Thymus (tissue), 11 donors: ENCODE measurements around the gene SCRN1. TPM values are rescaled to one million over a fixed set of nuclear protein-coding genes. Genes with fewer than 3 reads are reported as not detected.

Experiments
- DNase-seq, 9 donors: peaks; one replicate each; pipeline ENCODE4 v3.0.0-alpha.2; 2013; ENCODE audit warnings: low spot score in 9 of 9, low read depth in 6 of 9, missing footprints in 1 of 9
- H3K27ac ChIP-seq, 2 donors: one replicate each; pipeline ENCODE4 v1.5.1; 2013; ENCODE audit warnings: control low read depth in 1 of 2, low read depth in 1 of 2, low read length in 1 of 2, mild to moderate bottlenecking in 1 of 2, moderate library complexity in 1 of 2
- H3K27me3 ChIP-seq, 2 donors: one replicate each; pipeline ENCODE4 v1.5.1; 2013; ENCODE audit warnings: low read length in 1 of 2; ENCODE audit not compliant: control insufficient read depth in 2 of 2, insufficient read depth in 1 of 2
- H3K36me3 ChIP-seq, 2 donors: one replicate each; pipeline ENCODE4 v1.5.1; 2013; ENCODE audit warnings: low read length in 1 of 2, mild to moderate bottlenecking in 1 of 2, moderate library complexity in 1 of 2; ENCODE audit not compliant: control insufficient read depth in 2 of 2, insufficient read depth in 2 of 2
- H3K4me1 ChIP-seq, 2 donors: one replicate each; pipeline ENCODE4 v1.5.1; 2013; ENCODE audit warnings: low read length in 2 of 2; ENCODE audit not compliant: control insufficient read depth in 2 of 2, insufficient read depth in 2 of 2
- H3K4me3 ChIP-seq, 2 donors: one replicate each; pipeline ENCODE4 v1.5.1; 2013; ENCODE audit warnings: low read length in 2 of 2, control low read depth in 1 of 2, mild to moderate bottlenecking in 1 of 2
- H3K9me3 ChIP-seq, 2 donors: one replicate each; pipeline ENCODE4 v1.5.1; 2013; ENCODE audit warnings: low read length in 1 of 2, mild to moderate bottlenecking in 1 of 2; ENCODE audit not compliant: control insufficient read depth in 2 of 2, insufficient read depth in 1 of 2
- WGBS: extraction: QIAGEN DNeasy Blood & Tissue Kit; methylation state at CpG from one replicate; pipeline ENCODE4 v1.1.7; 2013; 5-methylcytosine and 5-hydroxymethylcytosine counted together
- polyA plus RNA-seq: library from polyadenylated mRNA; stranded (reverse); fragments of 200-250 nt; gene quantifications from one replicate; pipeline ENCODE4 v1.2.3, GENCODE V29; 2013
- total RNA-seq: library from RNA; stranded (reverse); fragments of 120-200 nt; gene quantifications from one replicate; pipeline ENCODE4 v1.2.4, GENCODE V29; 2013
- donor health status: healthy.

The SCRN1 gene
- total and polyA plus RNA-seq, 2 donors, result 11.6 to 46.7 TPM

DNA sequence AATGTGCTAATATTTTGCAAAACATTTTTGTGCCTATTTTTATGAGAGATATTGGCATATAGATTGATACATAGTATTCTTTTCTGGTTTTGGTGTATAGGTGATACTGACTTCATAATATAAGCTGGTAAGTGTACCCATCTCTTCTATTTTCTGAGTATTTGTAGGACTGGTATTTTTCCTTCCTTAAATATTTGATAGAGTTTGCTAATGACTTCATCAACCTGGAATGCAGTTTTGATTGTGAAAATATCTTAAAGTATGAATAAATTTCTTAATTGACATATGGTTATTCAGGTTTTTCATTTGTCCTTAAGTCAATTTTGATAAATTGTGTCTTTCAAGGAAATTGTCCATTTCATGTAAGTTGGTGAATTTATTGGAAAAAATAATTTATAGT lies 6.1 kb upstream of the SCRN1 start:
- Histone ChIP-seq H3K9me3 (peaks cover 2 to 7% of the 10 kb centered on the region in 2 donors), H3K4me3 (no peak overlapping the region), H3K27ac (no peak overlapping the region), H3K27me3 (no peaks in the 10 kb centered on the region), H3K36me3 (no peaks in the 10 kb centered on the region), H3K4me1 (no peaks in the 10 kb centered on the region)
- DNase-seq, result no peak

DNA sequence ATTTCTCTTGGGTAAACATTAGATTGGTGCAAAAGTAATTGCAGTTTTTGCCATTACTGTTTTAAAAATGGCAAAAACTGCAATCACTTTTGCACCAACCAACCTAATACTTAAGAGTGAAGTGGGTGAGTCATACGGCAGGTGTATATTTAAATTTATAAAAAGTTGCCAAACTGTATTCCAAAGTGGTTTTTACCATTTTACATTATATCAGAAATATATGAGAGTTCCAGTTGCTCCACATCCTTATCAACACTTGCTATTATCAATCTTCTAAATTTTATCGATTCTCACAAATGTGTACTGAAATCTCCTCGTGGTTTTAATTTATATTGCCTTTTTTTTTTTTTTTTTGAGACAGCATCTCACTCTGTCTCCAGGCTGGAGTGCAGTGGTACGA lies 3.5 kb upstream of the SCRN1 start:
- WGBS, result 99% methylated on average over 4 of the region's 4 CpGs

GRCh38 chr7:29991937-29992336 lies 2.3 kb upstream of the SCRN1 start:
- H3K4me3 ChIP-seq, result no peak overlapping the region
- 99% methylated on average over 5 of the region's 5 CpGs for WGBS

More for the DNA sequence above, 3.5 kb upstream of the SCRN1 start:
- no peak overlapping the region for H3K27ac ChIP-seq
- H3K27me3 ChIP-seq, result peaks cover 0 to 3% of the 10 kb centered on the region in 2 donors
- H3K36me3 ChIP-seq, result no peaks in the 10 kb centered on the region
- DNase-seq, result no peak
- peaks cover 2 to 7% of the 10 kb centered on the region in 2 donors for H3K9me3 ChIP-seq
- peaks cover 0 to 10% of the 10 kb centered on the region in 2 donors for H3K4me1 ChIP-seq
- no peak overlapping the region for H3K4me3 ChIP-seq

GRCh38 chr7:29990931-29991330 lies 1.3 kb upstream of the SCRN1 start:
- 93% methylated on average over 4 of the region's 4 CpGs for WGBS
- no peaks in the 10 kb centered on the region for H3K36me3 ChIP-seq
- H3K27me3 ChIP-seq, result peaks cover 0 to 3% of the 10 kb centered on the region in 2 donors
- no peak overlapping the region for H3K27ac ChIP-seq
- H3K4me3 ChIP-seq, result no peak overlapping the region
- DNase-seq, result no peak
- H3K4me1 ChIP-seq, result peaks cover 9 to 20% of the 10 kb centered on the region in 2 donors
- H3K9me3 ChIP-seq, result peaks cover 0 to 4% of the 10 kb centered on the region in 2 donors

More at GRCh38 chr7:29991937-29992336, 2.3 kb upstream of the SCRN1 start:
- H3K27me3 ChIP-seq, result peaks cover 0 to 3% of the 10 kb centered on the region in 2 donors
- no peaks in the 10 kb centered on the region for H3K36me3 ChIP-seq
- H3K9me3 ChIP-seq, result peaks cover 2 to 7% of the 10 kb centered on the region in 2 donors
- no peak overlapping the region for H3K27ac ChIP-seq
- peaks cover 8 to 19% of the 10 kb centered on the region in 2 donors for H3K4me1 ChIP-seq
- no peak for DNase-seq

GRCh38 chr7:29988424-29989256 lies 961 bp downstream of the SCRN1 start:
- Histone ChIP-seq H3K27me3 (peaks cover 0 to 3% of the 10 kb centered on the region in 2 donors), H3K36me3 (no peaks in the 10 kb centered on the region), H3K4me1 (peaks cover 9 to 27% of the 10 kb centered on the region in 2 donors), H3K4me3 (peak overlapping the region; percentile 91 to 97), H3K9me3 (peaks cover 0 to 4% of the 10 kb centered on the region in 2 donors), H3K27ac (peak overlapping the region; percentile 79 to 83)
- WGBS, result 4% methylated on average over 75 of the region's 75 CpGs
- DNase-seq, result peak in 6 of 9 donors; percentile 38 to 80 (median 56)

GRCh38 chr7:29987811-29988317 lies 1.7 kb downstream of the SCRN1 start:
- H3K27me3 ChIP-seq, result peaks cover 0 to 3% of the 10 kb centered on the region in 2 donors
- H3K36me3 ChIP-seq, result no peaks in the 10 kb centered on the region
- no peak for DNase-seq
- peak overlapping the region; percentile 36 to 83 for H3K27ac ChIP-seq
- no peaks in the 10 kb centered on the region for H3K9me3 ChIP-seq
- 76% methylated on average over 8 of the region's 8 CpGs for WGBS
- peak overlapping the region; percentile 91 to 97 for H3K4me3 ChIP-seq
- H3K4me1 ChIP-seq, result peaks cover 9 to 27% of the 10 kb centered on the region in 2 donors

DNA sequence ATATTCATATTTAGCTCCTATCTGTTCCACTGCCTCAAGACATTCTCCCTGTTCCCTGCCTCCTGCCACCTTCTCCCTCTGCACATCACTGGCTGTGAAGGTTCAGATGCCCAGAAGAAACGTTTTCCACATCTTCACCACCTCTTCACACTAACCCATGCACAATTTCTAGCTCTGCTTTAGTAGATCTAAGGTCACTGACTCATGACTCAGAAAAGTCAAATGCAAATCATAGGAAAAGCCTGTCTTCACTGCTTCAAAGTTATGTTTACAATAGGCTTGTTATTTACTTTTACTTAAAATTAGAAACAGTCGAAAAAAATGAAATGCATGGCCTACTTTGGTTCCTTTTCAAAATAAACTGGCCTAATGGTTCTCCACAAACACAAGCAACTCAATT lies 2.5 kb downstream of the SCRN1 start:
- Histone ChIP-seq H3K4me1 (peaks cover 9 to 27% of the 10 kb centered on the region in 2 donors), H3K36me3 (no peaks in the 10 kb centered on the region), H3K27me3 (peaks cover 0 to 3% of the 10 kb centered on the region in 2 donors), H3K4me3 (no peak overlapping the region), H3K27ac (peak overlapping the region in 1 of 2 donors; percentile 83), H3K9me3 (no peaks in the 10 kb centered on the region)
- DNase-seq, result peak in 1 of 9 donors; percentile 18
- whole genome bisulfite sequencing, result 92% methylated on average over 2 of the region's 2 CpGs

DNA sequence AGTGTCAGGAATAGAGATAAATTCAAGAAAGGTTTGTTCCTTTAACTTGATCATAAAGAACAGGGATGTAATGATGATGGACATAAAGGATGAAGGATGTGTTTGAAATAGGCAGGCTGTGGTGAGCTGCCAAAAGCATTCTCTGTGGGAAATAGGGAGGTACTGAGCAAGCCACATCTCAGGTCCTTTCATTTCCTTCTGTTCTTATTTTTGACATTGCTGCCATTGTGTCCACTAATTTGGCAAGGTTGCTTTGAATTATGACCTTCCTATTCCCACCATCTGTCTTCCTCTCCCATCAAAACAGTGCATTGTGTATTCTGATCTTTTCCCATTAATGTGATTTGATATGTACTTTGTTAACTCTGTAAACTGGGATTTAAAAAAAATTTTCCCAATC lies 9.4 kb downstream of the SCRN1 start:
- Histone ChIP-seq H3K4me1 (peaks cover 18 to 27% of the 10 kb centered on the region in 2 donors), H3K9me3 (no peaks in the 10 kb centered on the region), H3K27ac (no peak overlapping the region), H3K4me3 (no peak overlapping the region), H3K27me3 (no peaks in the 10 kb centered on the region), H3K36me3 (no peaks in the 10 kb centered on the region)
- DNase-seq, result no peak

DNA sequence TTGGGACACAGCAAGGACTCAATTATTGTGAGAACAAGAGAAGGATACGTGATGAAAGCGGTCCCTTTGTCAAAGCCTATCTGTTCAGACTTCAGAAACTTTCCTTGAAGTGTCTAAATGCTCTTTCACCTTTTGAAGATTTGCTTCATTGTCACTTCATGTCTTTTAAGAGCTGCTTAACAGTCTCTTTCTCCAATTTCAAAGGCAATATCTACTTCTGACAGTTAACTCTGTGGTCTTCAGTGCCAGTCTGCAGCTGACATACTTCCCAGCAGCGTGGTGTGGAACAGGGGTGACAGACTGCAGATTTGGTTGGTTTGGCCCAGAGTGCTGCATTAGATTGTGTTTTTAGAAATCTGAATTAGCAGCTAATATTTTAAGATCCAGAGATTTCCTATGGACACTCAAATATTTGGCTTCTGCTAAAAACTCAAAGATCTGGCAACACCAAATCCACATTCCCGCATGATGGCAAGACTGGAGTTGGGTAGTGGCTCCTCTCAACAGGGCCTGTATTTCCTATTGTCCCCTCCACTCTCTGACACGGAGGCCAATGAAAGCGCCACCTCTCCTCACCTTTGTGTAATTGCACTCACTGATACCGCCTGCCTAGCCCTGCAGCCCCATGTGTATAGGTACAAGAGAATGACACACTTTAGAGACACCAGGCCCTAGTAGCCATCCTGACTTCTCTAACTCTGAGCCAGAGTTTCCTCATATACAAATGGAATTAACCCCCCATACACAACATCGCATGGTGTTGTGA lies 11.5 kb downstream of the SCRN1 start:
- WGBS, result 52% methylated on average over 8 of the region's 8 CpGs
- Histone ChIP-seq H3K4me3 (no peak overlapping the region), H3K27ac (peak overlapping the region; percentile 49 to 70), H3K36me3 (no peaks in the 10 kb centered on the region), H3K27me3 (no peaks in the 10 kb centered on the region), H3K4me1 (peaks cover 18 to 31% of the 10 kb centered on the region in 2 donors), H3K9me3 (no peaks in the 10 kb centered on the region)
- DNase-seq, result peak in 5 of 9 donors; percentile 25 to 86 (median 58)
